HG03159 (cell line): ENCODE measurements around the gene MARVELD1.

ENCODE experiments used
- ATAC-seq: cut with Tn5 transposase; IDR thresholded peaks from one replicate; pipeline ENCODE4 v1.9.1; 2021; ENCODE audit warnings: mild to moderate bottlenecking, moderate library complexity; ENCODE audit not compliant: unreplicated experiment

Gene MARVELD1

GRCh38 chr10:97752956-97753355, 39.4 kb downstream of the MARVELD1 start:
- no peak for ATAC-seq

- ATAC-seq: no peak
These were observed 41.2 kb downstream of the MARVELD1 start for GRCh38 chr10:97754726-97755125.

GRCh38 chr10:97755718-97756117, 42.2 kb downstream of the MARVELD1 start:
- no peak for ATAC-seq

GRCh38 chr10:97757471-97757870, 43.9 kb downstream of the MARVELD1 start:
- no peak for ATAC-seq

- ATAC-seq: no peak
These were observed 45.8 kb downstream of the MARVELD1 start for GRCh38 chr10:97759158-97759887.

- ATAC-seq: no peak
These were observed 46.4 kb downstream of the MARVELD1 start for GRCh38 chr10:97759946-97760345.

GRCh38 chr10:97760461-97761257, 47.1 kb downstream of the MARVELD1 start:
- no peak for ATAC-seq

GRCh38 chr10:97761331-97761865, 47.9 kb downstream of the MARVELD1 start:
- no peak for ATAC-seq

GRCh38 chr10:97762056-97762455, 48.5 kb downstream of the MARVELD1 start:
- no peak for ATAC-seq

GRCh38 chr10:97762816-97763215, 49.3 kb downstream of the MARVELD1 start:
- ATAC-seq: no peak

- ATAC-seq: no peak
These were observed 49.9 kb downstream of the MARVELD1 start for GRCh38 chr10:97763411-97763810.

GRCh38 chr10:97763947-97764346, 50.4 kb downstream of the MARVELD1 start:
- ATAC-seq: no peak

- no peak for ATAC-seq
These were observed 51.0 kb downstream of the MARVELD1 start for GRCh38 chr10:97764519-97764931.

- ATAC-seq: no peak
These were observed 51.7 kb downstream of the MARVELD1 start for GRCh38 chr10:97765201-97765600.

- no peak for ATAC-seq
These were observed 52.7 kb downstream of the MARVELD1 start for GRCh38 chr10:97766106-97766810.

GRCh38 chr10:97766996-97767924, 53.7 kb downstream of the MARVELD1 start:
- no peak for ATAC-seq
